ENCODE data around the gene PCDHA12.
"Not testable (repeated sequence)": the region's sequence is repeated elsewhere in the genome, so short reads cannot be mapped to it uniquely, and the experiment has no call there.

Gene PCDHA12

DNA sequence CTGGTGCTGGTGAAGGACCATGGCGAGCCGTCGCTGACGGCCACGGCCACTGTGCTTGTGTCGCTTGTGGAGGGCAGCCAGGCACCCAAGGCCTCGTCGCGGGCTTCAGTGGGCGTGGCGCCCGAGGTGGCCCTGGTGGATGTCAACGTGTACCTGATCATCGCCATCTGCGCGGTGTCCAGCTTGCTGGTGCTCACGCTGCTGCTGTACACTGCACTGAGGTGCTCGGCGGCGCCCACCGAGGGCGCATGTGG lies 17.2 kb upstream of the PCDHA12 start:
- DNase-seq (ENCODE audit: low read depth, low spot score), result no peak

DNA sequence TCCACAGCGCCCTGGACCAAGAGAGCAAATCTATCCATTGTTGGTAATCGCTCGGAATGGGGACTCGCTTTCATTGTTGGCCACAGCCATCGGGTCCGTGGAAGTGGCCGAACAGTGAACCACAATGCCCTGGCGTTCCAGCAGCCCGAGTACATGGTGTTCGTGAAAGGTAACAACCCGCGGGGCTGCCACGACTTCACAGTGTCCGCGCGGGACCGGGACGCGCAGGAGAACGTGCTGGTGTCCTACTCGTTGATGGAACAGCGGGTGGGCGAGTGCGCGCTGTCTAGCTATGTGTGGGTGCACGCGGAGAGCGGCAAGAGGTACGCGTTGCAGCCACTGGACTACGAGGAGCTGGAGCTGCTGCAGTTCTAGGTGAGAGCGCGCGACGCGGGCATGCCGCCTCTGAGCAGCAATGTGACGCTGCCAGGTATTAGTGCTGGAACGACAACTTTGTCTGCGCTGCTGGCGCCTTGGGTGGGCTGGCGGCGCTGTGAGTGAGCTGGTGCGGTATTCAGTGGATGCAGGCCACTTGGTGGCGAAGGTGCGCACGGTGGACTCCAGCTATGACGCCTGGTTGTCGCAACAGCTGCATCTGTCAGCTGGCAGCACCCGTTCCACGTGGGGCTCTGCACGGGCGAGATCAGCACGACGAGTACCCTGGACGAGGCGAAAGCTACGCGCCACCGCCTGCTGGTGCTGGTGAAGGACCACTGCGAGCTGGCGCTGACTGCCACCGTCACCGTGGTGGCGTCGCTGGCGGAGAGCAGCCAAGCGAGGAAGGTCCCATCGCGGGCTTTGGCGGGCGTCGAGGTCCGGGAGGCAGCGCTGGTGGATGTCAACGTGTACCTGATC lies 12.4 kb upstream of the PCDHA12 start:
- DNase-seq (ENCODE audit: low read depth, low spot score), result no peak

DNA sequence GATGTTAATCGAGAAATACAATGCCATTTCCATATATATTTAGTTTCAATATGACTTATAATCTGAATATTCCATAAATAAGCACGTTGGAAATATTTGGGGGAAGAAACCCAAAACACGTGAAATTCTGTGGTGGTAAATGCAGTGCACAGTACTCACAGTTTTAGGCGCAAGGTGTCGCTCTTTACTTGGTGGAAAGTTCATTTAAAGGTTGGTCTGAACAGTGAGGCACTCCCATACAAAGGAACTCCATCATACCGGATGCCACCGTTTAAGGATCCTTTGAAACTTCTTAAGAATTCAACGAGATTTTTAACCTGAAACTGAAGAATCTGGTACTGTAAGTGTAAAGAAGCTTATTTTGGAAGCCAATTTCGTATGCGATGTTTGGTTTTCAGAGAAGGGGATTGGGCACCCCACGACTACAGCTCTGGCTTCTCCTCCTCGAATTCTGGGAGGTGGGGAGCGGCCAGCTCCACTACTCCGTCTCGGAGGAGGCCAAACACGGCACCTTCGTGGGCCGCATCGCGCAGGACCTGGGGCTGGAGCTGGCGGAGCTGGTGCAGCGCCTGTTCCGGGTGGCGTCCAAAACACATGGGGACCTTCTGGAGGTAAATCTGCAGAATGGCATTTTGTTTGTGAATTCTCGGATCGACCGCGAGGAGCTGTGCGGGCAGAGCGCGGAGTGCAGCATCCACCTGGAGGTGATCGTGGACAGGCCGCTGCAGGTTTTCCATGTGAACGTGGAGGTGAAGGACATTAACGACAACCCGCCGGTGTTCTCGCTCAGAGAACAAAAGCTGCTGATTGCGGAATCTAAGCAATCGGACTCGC lies 6.2 kb upstream of the PCDHA12 start, which contains the start of gene PCDHA11:
Gene PCDHA11, plus strand, starts transcription at position 237 of the 834 bp plus-strand sequence. Its CDS starts 147 bp downstream, at position 384.
- no peak for DNase-seq (ENCODE audit: low read depth, low spot score)

DNA sequence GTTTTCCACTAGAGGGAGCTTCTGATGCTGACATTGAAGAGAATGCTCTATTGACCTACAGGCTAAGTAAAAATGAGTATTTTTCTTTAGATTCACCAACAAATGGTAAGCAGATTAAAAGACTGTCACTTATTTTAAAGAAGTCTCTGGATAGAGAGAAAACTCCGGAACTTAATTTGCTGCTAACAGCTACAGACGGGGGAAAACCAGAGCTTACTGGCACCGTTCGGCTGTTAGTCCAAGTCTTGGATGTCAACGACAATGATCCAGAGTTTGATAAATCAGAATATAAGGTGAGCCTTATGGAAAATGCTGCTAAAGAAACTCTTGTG lies 5.6 kb upstream of the PCDHA12 start:
- no peak for DNase-seq (ENCODE audit: low read depth, low spot score)

DNA sequence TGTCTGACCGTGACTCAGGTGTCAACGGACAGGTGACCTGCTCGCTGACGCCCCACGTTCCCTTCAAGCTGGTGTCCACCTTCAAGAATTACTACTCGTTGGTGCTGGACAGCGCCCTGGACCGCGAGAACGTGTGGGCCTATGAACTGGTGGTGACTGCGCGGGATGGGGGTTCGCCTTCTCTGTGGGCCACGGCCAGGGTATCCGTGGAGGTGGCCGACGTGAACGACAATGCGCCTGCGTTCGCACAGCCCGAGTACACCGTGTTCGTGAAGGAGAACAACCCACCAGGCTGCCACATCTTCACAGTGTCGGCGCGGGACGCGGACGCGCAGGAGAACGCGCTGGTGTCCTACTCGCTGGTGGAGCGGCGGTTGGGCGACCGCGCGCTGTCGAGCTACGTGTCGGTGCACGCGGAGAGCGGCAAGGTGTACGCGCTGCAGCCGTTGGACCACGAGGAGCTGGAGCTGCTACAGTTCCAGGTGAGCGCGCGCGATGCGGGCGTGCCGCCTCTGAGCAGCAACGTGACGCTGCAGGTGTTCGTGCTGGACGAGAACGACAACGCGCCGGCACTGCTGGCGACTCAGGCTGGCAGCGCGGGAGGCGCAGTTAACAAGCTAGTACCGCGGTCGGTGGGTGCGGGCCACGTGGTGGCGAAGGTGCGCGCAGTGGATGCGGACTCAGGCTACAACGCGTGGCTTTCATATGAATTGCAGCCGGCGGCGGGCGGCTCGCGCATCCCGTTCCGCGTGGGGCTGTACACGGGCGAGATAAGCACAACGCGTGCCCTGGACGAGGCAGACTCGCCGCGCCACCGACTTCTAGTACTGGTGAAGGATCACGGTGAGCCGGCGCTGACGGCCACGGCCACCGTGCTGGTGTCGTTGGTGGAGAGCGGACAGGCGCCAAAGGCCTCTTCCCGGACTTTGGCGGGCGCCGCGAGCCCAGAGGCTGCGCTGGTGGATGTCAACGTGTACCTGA lies 4.6 kb upstream of the PCDHA12 start:
- DNase-seq (ENCODE audit: low read depth, low spot score), result no peak

DNA sequence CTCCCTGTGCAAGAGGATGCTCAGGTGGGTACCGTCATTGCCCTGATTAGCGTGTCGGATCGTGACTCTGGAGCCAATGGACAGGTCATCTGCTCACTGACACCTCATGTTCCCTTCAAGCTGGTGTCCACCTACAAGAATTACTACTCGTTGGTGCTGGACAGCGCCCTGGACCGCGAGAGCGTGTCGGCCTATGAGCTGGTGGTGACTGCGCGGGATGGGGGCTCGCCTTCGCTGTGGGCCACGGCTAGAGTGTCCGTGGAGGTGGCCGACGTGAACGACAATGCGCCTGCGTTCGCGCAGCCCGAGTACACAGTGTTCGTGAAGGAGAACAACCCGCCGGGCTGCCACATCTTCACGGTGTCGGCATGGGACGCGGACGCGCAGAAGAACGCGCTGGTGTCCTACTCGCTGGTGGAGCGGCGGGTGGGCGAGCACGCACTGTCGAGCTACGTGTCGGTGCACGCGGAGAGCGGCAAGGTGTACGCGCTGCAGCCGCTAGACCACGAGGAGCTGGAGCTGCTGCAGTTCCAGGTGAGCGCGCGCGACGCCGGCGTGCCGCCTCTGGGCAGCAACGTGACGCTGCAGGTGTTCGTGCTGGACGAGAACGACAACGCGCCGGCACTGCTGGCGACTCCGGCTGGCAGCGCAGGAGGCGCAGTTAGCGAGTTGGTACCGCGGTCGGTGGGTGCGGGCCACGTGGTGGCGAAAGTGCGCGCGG lies 1.6 kb downstream of the PCDHA12 start:
- DNase-seq (ENCODE audit: low read depth, low spot score), result not testable (repeated sequence)

DNA sequence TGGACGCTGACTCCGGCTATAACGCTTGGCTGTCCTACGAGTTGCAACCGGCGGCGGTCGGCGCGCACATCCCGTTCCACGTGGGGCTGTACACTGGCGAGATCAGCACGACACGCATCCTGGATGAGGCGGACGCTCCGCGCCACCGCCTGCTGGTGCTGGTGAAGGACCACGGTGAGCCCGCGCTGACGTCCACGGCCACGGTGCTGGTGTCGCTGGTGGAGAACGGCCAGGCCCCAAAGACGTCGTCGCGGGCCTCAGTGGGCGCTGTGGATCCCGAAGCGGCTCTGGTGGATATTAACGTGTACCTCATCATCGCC lies 2.1 kb downstream of the PCDHA12 start:
- DNase-seq (ENCODE audit: low read depth, low spot score), result no peak

DNA sequence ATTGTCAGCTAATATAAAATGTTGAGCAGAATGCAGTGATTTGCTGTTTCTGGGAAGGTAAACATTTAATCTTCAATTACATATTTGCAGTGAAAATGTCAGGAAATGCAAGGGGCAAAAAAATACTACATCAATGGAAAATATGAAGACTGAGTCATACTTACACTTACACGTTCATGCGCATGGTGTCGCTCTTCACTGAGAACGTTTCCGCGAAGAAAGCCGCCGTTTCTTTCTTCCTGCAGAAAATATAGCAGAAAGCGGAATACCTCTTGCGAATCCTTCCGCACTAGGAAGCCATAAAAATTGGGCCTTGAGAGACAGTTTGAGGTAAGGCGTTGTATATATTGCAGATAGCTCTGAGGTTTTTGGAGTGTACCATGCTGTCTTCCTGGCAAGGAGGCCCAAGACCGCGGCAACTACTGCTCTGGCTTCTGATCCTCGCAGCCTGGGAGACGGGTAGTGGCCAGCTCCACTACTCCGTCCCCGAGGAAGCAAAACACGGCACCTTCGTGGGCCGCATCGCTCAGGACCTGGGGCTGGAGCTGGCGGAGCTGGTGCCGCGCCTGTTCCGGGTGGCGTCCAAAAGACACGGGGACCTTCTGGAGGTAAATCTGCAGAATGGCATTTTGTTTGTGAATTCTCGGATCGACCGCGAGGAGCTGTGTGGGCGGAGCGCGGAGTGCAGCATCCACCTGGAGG lies 6.9 kb downstream of the PCDHA12 start, which contains the start of gene PCDHA13:
Gene PCDHA13, plus strand, starts transcription at position 236 of the 702 bp plus-strand sequence. Its CDS starts 145 bp downstream, at position 381.
- DNase-seq (ENCODE audit: low read depth, low spot score), result no peak

DNA sequence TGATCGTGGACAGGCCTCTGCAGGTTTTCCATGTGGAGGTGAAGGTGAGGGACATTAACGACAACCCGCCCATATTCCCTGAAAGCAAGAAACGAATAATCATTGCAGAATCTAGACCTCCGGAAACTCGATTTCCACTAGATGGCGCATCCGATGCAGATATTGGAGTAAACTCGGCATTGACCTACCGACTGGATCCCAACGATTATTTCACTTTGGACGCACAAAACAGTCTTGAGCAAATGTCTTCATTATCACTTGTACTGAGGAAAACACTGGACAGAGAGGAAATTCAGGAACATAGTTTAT lies 7.4 kb downstream of the PCDHA12 start:
- no peak for DNase-seq (ENCODE audit: low read depth, low spot score)

DNA sequence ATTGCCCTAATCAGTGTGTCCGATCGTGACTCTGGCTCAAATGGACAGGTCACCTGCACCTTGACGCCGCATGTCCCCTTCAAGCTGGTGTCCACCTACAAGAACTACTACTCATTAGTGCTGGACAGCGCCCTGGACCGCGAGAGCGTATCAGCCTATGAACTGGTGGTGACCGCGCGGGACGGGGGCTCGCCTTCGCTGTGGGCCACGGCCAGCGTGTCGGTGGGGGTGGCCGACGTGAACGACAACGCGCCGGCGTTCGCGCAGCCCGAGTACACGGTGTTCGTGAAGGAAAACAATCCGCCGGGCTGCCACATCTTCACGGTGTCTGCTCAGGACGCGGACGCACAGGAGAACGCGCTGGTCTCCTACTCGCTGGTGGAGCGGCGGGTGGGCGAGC lies 8.3 kb downstream of the PCDHA12 start:
- no peak for DNase-seq (ENCODE audit: low read depth, low spot score)

DNA sequence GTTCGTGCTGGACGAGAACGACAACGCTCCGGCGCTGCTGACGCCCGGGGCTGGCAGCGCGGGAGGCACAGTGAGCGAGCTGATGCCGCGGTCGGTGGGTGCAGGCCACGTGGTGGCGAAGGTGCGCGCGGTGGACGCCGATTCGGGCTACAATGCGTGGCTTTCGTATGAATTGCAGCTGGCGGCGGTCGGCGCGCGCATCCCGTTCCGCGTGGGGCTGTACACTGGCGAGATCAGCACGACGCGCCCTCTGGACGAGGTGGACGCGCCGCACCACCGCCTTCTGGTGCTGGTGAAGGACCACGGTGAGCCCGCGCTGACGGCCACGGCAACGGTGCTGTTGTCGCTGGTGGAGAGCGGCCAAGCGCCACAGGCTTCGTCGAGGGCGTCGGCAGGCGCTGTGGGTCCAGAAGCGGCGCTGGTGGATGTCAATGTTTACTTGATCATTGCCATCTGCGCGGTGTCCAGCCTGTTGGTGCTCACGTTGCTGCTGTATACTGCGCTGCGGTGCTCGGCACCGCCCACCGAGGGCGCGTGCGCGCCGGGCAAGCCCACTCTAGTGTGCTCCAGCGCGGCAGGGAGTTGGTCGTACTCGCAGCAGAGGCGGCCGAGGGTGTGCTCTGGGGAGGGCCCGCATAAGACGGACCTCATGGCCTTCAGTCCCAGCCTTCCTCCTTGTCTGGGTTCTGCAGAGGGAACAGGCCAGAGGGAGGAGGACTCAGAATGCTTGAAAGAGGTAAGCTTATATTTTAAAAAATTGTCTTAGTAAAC lies 9.0 kb downstream of the PCDHA12 start:
- DNase-seq (ENCODE audit: low read depth, low spot score), result no peak

DNA sequence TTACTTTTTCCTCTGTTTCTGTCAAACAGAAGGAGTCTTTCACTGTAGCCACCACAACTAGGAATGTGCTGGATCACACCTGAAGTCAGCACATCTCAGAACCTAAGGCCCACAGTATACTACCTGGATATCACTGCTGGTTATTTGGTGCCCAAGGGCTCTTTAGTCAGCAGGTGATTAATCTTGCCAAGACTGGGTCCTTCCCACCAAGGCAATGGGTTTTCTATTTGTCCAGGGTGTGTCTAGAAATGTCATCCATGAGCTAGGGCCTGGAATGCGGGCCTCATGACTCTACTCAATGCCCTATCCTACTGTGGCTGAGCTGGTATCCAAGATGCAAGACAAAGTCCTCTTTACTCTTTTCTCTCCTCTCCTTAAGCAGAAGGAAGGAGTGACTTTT lies 41.2 kb downstream of the PCDHA12 start:
- no peak for DNase-seq (ENCODE audit: low read depth, low spot score)

DNA sequence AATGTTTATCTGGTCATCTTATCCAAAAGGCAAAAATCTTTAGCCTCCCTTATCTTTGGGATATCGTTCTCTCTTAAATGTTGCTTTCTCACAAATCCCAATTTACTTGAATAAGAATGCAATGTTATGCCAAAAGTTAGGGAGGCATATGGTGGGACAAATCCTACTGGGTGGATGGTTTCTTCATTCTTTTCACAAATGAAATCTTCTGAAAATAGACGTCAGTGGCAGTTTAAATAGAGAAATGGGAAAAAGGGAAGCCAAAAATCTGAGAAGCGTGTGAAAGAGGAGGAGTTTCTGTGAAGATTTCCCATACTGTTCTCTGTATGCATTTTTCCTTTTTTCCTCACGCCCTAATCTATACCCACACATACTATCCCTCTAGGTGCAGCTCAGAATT lies 48.5 kb downstream of the PCDHA12 start:
- no peak for DNase-seq (ENCODE audit: low read depth, low spot score)

DNA sequence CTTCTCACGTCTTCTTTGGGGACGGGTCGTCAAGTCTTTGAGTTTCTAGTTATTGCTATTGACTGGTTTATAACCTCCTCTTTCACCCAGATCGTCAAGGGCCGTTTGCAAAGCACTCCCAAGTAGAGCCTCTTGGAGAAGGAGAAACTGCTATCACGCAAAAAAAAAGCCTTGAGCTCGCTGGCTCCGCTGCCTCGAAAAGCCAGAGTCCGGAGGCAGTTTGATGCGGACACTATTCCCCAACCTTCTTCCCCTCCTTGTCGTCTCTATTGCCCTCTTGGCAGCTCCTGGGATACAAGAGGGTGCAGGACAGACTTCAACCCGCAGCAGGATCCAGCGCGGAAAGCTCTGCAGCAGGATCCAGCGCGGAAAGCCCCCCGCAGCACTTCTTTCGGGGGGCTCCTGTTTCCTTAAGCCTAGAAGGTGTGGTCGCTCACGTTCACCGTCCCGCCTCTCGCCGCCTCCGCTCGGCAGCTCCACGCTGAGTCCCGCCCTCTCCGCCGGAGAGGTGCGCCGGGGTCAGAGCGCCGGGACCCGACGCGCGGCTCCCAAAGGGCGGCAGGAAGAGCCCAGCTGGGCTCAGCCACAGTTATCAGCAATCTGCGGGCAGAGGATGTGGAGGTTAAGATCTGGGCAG lies 50.8 kb downstream of the PCDHA12 start, which contains the start of gene PCDHAC1:
Gene PCDHAC1, plus strand, starts transcription at position 494 of the 637 bp plus-strand sequence. CDS start 594 bp downstream, outside the sequence.
- DNase-seq (ENCODE audit: low read depth, low spot score), result no peak

DNA sequence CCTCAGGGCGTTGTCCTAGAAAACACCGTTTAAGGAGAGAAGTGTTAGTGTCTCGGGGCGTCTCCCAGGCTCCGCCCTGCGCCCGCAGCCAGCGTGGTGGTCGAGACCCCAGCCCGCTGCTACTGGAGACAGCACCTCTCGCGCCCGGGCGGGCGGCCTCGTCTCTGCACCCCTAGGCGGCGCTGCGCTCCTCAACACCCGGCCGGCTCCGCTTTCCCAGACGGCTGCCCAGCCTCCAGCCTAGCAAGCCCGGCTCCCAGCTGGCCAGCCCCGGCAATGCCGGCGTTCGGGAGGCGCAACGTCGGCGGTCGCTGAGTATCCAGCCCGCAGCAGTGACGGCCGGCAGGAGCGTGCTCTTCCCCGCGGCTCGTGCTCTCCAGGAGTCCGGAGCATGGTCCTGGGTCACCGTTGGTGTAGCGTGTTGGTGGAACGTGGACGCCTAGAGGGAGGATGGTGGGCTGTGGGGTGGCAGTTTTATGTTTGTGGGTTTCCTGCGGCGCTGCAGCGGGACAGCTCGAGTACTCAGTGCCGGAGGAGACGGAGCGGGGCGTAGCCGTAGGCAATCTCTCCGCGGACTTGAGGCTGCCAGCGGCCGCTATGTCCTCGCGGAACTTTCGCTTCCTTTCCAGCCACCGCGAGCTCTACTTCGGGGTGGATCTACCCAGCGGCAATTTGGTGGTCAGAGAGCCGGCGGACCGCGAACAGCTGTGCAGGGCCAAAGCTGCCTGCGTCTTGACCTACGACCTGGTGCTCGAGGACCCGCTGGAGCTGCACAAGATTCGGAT lies 51.5 kb downstream of the PCDHA12 start:
- DNase-seq (ENCODE audit: low read depth, low spot score), result no peak

DNA sequence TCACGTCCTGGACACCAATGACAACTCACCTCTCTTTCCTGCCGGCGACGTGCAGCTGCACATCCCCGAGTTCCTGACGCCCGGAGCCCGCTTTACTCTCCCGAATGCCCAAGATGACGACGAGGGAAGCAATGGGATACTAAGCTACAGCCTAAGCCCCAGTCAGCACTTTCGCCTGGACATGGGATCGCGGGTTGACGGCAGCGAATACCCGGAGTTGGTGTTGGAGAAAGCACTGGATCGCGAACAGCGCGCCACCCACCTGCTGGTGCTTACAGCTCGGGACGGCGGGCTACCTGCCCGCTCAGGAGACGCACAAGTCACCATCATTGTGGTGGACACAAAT lies 52.1 kb downstream of the PCDHA12 start:
- no peak for DNase-seq (ENCODE audit: low read depth, low spot score)
